ENCODE data around the gene OMP. TPM values are rescaled to one million over a fixed set of nuclear protein-coding genes. Genes with fewer than 3 reads are reported as not detected.

OMP gene
- total RNA-seq, 2 experiments from 2014 or later: not detected

DNA sequence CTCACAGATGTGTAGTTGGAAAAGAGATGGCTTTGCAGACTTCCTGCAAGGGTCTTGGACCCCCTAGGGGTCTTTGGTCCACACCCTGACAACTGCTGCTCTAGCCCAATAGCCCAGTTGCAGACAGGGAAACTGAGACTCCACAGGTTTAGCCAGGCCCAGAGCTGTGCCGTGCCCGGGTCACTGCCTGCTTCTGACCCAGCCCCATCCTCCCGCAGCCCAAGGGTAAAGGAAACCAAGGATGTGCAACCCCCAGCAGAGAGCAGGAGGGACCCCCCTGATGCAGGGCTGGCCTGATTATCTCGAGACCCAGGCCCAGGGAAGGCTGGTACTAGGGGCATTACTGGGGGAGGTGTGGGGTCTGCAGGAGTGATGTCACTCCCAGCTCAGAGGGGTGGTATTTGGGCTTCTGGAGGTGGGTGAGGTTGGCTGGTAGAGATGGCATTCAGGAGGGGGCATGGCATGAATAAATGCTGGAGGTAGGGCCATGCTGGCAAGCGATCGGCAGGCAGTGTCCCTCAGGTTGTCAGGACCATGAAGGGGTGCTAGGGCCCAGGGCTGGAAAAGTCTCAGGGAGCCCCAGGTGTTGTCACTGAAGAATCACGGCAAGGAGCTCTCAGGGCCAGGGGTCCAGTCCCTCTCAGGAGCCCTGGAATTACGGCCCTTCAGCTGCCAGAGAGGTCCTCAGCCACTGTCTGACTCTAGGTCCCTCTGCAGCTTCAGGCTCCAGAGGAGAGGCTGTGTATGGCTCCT is 46.5 kb downstream of the OMP start:
- no peak for DNase-seq
- ChIA-PET CTCF (no interaction called here), POLR2A (no interaction called here)
- no peak overlapping the region for H3K27ac Mint-ChIP-seq
- H3K27me3 Mint-ChIP-seq: peaks cover 3% of the 10 kb centered on the region
- H3K36me3 Mint-ChIP-seq: no peaks in the 10 kb centered on the region
- H3K4me3 Mint-ChIP-seq: no peak overlapping the region
- intact Hi-C loops (cut with micrococcal nuclease): no loop called here
- H3K4me1 Mint-ChIP-seq (ENCODE audit: low read depth): peaks cover 30% of the 10 kb centered on the region
- no peaks in the 10 kb centered on the region for H3K9me3 Mint-ChIP-seq

DNA sequence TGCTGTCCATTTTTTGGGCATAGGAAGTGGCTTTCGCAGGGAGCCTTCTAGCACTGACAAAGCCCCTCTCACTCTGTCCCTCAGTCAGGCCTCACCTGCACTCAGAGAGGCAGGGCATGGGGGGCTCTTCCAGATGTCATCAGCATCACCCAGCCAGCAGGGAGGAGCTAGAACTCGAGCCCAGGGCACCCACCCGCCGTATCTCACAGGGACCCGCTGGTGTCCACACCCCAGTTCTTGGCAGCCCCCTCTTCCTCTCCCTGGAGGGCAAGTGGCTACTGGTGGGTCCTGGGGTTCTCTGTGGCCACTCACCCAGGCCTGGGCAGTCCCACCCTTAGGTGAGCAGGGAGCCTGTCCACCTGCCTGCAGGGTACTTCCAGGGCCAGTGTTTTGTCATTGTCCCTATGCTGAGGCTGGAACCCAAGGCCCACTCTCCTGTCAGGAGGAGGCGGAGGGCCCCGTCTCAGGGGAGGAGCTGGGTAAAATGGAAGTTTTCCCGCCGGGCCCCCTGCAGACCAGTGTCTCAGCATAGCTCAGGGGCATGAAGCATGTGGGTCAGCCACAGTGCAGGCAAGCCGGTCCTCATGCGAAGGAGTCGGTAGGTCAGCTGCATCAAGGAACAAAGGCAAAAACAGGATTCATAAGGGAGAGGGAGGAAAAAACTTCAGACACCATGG is 47.2 kb downstream of the OMP start:
- Mint-ChIP-seq H3K27me3 (peaks cover 3% of the 10 kb centered on the region), H3K36me3 (no peaks in the 10 kb centered on the region), H3K4me3 (no peak overlapping the region), H3K9me3 (no peaks in the 10 kb centered on the region), H3K27ac (no peak overlapping the region), H3K4me1 (ENCODE audit: low read depth) (peaks cover 33% of the 10 kb centered on the region)
- intact Hi-C loops (cut with micrococcal nuclease): loop anchor here (5.0 kb wide), 1 partner anchor 37 kb away; no protein-coding TSS in a partner anchor
- POLR2A ChIA-PET: no interaction called here
- CTCF ChIA-PET: interaction anchor here (1.1 kb wide), 1 partner anchor 23 kb away, joined by 3 read pairs; no protein-coding TSS in a partner anchor
- DNase-seq: no peak

DNA sequence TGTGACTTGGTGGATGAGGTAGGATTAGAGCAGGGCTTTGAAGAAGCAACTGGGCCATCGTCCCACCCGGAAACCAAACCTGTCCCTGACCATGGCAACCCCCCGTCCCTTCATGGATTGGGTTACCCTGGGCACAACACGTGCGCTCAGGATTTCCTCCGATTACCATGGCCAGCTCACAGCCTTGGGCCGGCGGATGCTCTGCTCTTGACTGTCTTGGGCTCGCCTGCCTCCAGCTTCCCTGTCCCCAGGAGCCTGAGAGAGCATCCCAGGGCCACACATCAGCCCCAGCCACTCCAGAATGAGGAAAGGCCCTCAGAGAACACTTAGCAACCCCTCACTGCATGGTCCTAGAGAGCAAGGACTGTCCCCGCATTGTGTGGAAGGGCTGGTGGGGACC is 48.2 kb downstream of the OMP start:
- ChIA-PET CTCF (interaction anchor here (1.1 to 1.4 kb wide), 3 partner anchors 24 to 59 kb away, joined by 3 to 6 read pairs (median 4); no protein-coding TSS in a partner anchor), POLR2A (no interaction called here)
- intact Hi-C loops (cut with micrococcal nuclease): loop anchor here (5.0 kb wide), 1 partner anchor 36 kb away; no protein-coding TSS in a partner anchor

DNA sequence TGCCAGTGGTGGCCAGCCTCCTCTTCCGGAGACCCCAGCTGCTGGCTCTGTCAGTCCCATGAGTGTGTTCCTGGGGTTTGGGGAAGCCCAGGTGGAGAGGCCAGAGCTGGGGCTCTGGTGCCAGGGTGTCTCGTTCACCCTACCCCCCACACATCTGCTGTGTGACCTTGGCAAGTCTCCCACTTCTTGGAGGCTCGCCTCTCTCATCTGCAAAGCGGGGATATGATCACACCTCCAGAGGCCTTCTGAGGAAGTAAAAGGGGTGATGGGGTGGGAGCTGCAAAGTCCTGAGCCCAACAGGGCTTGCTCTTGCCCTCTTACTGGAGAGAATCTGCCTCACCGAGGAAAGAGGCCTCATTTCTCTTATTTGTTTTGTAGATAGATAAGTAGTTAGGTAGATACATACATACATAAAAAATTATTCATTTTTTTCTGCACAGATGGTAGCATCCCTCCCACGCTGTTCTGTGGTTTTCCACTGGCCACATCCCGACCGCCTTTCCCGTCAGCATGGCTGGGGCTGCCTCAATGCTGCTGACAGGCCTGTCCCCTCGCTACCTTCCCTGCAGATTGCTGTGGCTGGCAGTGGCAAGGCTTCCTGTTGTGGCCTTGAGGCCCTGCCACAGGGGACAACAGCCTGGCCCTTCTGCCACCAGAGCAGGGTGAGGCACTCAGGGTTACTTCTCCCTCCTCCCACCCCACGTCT is 49.3 kb downstream of the OMP start:
- no peaks in the 10 kb centered on the region for H3K9me3 Mint-ChIP-seq
- H3K4me1 Mint-ChIP-seq (ENCODE audit: low read depth): peaks cover 33% of the 10 kb centered on the region
- intact Hi-C loops (cut with micrococcal nuclease): loop anchor here (5.0 kb wide), 1 partner anchor 35 kb away; no protein-coding TSS in a partner anchor
- POLR2A ChIA-PET: no interaction called here
- peak; percentile 88 for DNase-seq
- peaks cover 3% of the 10 kb centered on the region for H3K27me3 Mint-ChIP-seq
- H3K36me3 Mint-ChIP-seq: no peaks in the 10 kb centered on the region
- CTCF ChIA-PET: interaction anchor here (1.1 to 1.4 kb wide), 2 partner anchors 25 to 61 kb away, joined by 4 to 6 read pairs; no protein-coding TSS in a partner anchor
- H3K27ac Mint-ChIP-seq: peak overlapping the region; percentile 54
- H3K4me3 Mint-ChIP-seq: no peak overlapping the region

More for the DNA sequence above, 48.2 kb downstream of the OMP start:
- Mint-ChIP-seq H3K4me1 (ENCODE audit: low read depth) (peaks cover 33% of the 10 kb centered on the region), H3K4me3 (no peak overlapping the region), H3K9me3 (no peaks in the 10 kb centered on the region), H3K27me3 (peaks cover 3% of the 10 kb centered on the region), H3K27ac (no peak overlapping the region), H3K36me3 (no peaks in the 10 kb centered on the region)
- no peak for DNase-seq

DNA sequence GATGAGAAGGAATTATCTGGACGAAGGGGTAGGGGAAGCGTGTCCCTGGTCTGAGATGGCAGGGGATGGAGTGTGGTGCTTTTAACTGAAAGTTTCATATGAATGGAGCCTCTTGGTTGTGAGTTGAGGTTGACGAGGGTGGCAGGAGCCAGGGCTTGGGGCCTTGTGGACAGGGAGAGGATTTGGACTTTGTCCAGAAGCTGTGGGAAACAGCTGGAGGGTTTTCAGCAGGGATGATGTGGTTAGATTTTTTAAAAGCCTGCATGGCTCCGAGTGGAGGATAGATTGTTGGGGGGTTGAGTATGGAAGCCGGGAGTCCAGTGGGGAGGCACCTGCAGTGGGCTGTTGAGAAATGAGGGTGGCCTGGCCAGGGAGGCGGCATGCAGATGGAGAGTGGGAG is 50.2 kb downstream of the OMP start:
- H3K4me3 Mint-ChIP-seq: no peak overlapping the region
- peaks cover 3% of the 10 kb centered on the region for H3K27me3 Mint-ChIP-seq
- H3K36me3 Mint-ChIP-seq: no peaks in the 10 kb centered on the region
- intact Hi-C loops (cut with micrococcal nuclease): loop anchor here (5.0 kb wide), 1 partner anchor 34 kb away; no protein-coding TSS in a partner anchor
- ChIA-PET POLR2A (no interaction called here), CTCF (interaction anchor here (4.9 kb wide), 1 partner anchor 26 kb away, joined by 26 read pairs; no protein-coding TSS in a partner anchor)
- peaks cover 29% of the 10 kb centered on the region for H3K4me1 Mint-ChIP-seq (ENCODE audit: low read depth)
- no peak for DNase-seq
- H3K27ac Mint-ChIP-seq: peak overlapping the region; percentile 54
- no peaks in the 10 kb centered on the region for H3K9me3 Mint-ChIP-seq

Other genes with a start within 250 kb of the OMP start
- 10 to 100 TPM; 10.5 to 10.9 TPM for gene ACER3, start 241.9 kb upstream of the OMP start, total RNA-seq
- gene B3GNT6, start 68.4 kb upstream of the OMP start, total RNA-seq: not detected
- 1 to 10 TPM in 1 of 2 experiments, under 1 TPM in 1; 0.88 to 1.1 TPM for gene CAPN5, start 35.9 kb upstream of the OMP start, total RNA-seq
- under 1 TPM; 0.29 to 0.38 TPM for gene MYO7A, start 25.4 kb downstream of the OMP start, total RNA-seq
- gene GDPD4, start 198.8 kb downstream of the OMP start, total RNA-seq: not detected